ENCODE measurements around the gene SCPEP1. TPM values are rescaled to one million over a fixed set of nuclear protein-coding genes. Genes with fewer than 3 reads are reported as not detected.

Gene SCPEP1
- total RNA-seq, 1 experiment from 2014 or later: 29.6 TPM

DNA sequence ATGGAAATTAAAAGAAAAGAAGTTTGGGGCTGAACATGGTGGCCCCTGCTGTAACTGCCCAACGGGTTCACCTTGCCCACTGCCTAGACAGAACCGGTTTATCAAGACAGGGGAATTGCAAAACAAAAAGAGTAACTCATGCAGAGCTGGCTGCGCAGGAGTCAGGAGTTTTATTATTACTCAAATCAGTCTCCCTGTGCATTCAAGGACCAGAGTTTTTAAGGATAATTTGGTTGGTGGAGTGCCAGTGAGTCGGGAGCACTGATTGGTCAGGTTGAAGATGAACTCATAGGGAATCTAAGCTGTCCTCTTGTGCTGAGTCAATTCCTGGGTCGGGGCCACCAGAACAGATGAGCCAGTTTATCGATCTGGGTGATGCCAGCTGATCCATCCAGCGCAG lies 4.4 kb upstream of the SCPEP1 start:
- Mint-ChIP-seq H3K27me3 (ENCODE audit: low read depth) (0 out of 2 replicates have a peak, but pooled peaks cover 3% of the 10 kb centered on the region), H3K36me3 (ENCODE audit: insufficient read depth in 1 of 3, low read depth in 3 of 3) (peaks cover 3 to 23% (median 5%) of the 10 kb centered on the region in 3 experiments; a peak in 6 of 7 replicates), H3K9me3 (peaks cover 28 to 31% of the 10 kb centered on the region in 2 experiments), H3K4me1 (peaks cover 27 to 29% of the 10 kb centered on the region in 2 experiments), H3K4me3 (no peak overlapping the region), H3K27ac (no peak overlapping the region)
- H3K18ac ChIP-seq (ENCODE audit: insufficient read length, low read depth, low read length): no peak overlapping the region
- H2AK5ac ChIP-seq (ENCODE audit: insufficient read length, low read length): no peak overlapping the region
- no peak overlapping the region for H2BK12ac ChIP-seq (ENCODE audit: insufficient read length, low read depth, low read length)
- no peaks in the 10 kb centered on the region for H3K27me3 ChIP-seq (ENCODE audit: insufficient read depth, low read length)
- no peaks in the 10 kb centered on the region for H3K79me2 ChIP-seq (ENCODE audit: insufficient read depth, low read length)
- no peak overlapping the region for H2BK5ac ChIP-seq (ENCODE audit: insufficient read length, low read length)
- no peak overlapping the region for H2BK20ac ChIP-seq (ENCODE audit: low read depth, low read length, poor library complexity, severe bottlenecking)
- no peaks in the 10 kb centered on the region for H4K20me1 ChIP-seq (ENCODE audit: control insufficient read depth, insufficient read depth, insufficient read length)
- no peak overlapping the region for H2AFZ ChIP-seq (ENCODE audit: low read length)
- no peak overlapping the region for H4K91ac ChIP-seq (ENCODE audit: insufficient read length, low read depth, low read length)
- H3K9ac ChIP-seq (ENCODE audit: extremely low read depth, insufficient read length, low read length): no peak overlapping the region
- H3K27ac ChIP-seq (ENCODE audit: insufficient read length, low read depth, low read length): no peak overlapping the region
- no CpG with 5 or more reads among the region's 7 CpGs for WGBS (ENCODE audit: extremely low coverage, insufficient read length, low lambda C conversion rate)
- H2BK120ac ChIP-seq (ENCODE audit: low read depth, low read length, poor library complexity, severe bottlenecking): no peak overlapping the region
- no peak overlapping the region for H3K56ac ChIP-seq (ENCODE audit: insufficient read length, low read depth, low read length)
- H3K23ac ChIP-seq (ENCODE audit: insufficient read length, low read depth, low read length): no peak overlapping the region
- no peaks in the 10 kb centered on the region for H3K79me1 ChIP-seq (ENCODE audit: insufficient read depth, low read depth, low read length, poor library complexity, severe bottlenecking)
- H3K23me2 ChIP-seq (ENCODE audit: insufficient read length, low read depth, low read length, poor library complexity, severe bottlenecking): peaks cover 9% of the 10 kb centered on the region
- H3T11ph ChIP-seq (ENCODE audit: low read length): no peak overlapping the region
- H3K4me1 ChIP-seq (ENCODE audit: insufficient read depth, low read length): no peaks in the 10 kb centered on the region
- no peak overlapping the region for H3K4ac ChIP-seq (ENCODE audit: low read depth, low read length)
- DNase-seq: no peak
- TF ChIP-seq, protein P1, sequence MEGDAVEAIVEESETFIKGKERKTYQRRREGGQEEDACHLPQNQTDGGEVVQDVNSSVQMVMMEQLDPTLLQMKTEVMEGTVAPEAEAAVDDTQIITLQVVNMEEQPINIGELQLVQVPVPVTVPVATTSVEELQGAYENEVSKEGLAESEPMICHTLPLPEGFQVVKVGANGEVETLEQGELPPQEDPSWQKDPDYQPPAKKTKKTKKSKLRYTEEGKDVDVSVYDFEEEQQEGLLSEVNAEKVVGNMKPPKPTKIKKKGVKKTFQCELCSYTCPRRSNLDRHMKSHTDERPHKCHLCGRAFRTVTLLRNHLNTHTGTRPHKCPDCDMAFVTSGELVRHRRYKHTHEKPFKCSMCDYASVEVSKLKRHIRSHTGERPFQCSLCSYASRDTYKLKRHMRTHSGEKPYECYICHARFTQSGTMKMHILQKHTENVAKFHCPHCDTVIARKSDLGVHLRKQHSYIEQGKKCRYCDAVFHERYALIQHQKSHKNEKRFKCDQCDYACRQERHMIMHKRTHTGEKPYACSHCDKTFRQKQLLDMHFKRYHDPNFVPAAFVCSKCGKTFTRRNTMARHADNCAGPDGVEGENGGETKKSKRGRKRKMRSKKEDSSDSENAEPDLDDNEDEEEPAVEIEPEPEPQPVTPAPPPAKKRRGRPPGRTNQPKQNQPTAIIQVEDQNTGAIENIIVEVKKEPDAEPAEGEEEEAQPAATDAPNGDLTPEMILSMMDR (conservative IDR thresholded peaks at IDR 0.05): no peak
- H3K4me2 ChIP-seq (ENCODE audit: insufficient read depth, insufficient read length, low read length): no peak overlapping the region
- no peak overlapping the region for H4K8ac ChIP-seq (replicated peaks; ENCODE audit: insufficient read length, low read depth, low read length)
- no peaks in the 10 kb centered on the region for H3K9me3 ChIP-seq (ENCODE audit: control insufficient read depth, low read depth, low read length)
- H3K14ac ChIP-seq (ENCODE audit: insufficient read depth, low read length): no peak overlapping the region
- H4K5ac ChIP-seq (ENCODE audit: insufficient read length, low read depth, low read length): no peak overlapping the region
- H2BK15ac ChIP-seq (ENCODE audit: low read depth, low read length): no peak overlapping the region
